A549 (cell line): Measurements from ENCODE around the gene CARF. TPM values are rescaled to one million over a fixed set of nuclear protein-coding genes. Genes with fewer than 3 reads are reported as not detected.

Experiments used
- ATAC-seq, 2 experiments: fragments of 200-7000 bp in 1 of 2; fragments of >200 bp in 1 of 2; cut with Nextera tagmentation in 1 of 2; cut with Tn5 transposase in 1 of 2; 3 replicates each; pipeline versions ENCODE4 v1.8.0 to v1.9.1; 2018 to 2020; ENCODE audit warnings: mild to moderate bottlenecking in 1 of 2, moderate library complexity in 1 of 2
- CTCF ChIA-PET: fragments of 300-600 bp; sonication (Branson Sonifier 250); formaldehyde crosslinking; extraction: SDS; loops from one replicate; lab custom pipeline; 2021; ENCODE audit warnings: antibody characterized with exemption, inconsistent platforms; lab: Yijun Ruan, JAX
- POLR2A ChIA-PET: fragments of 350-600 bp; formaldehyde crosslinking; extraction: SDS; loops from one replicate; lab custom pipeline; 2021; ENCODE audit warnings: antibody characterized with exemption, inconsistent platforms; lab: Yijun Ruan, JAX
- DNase-seq, 2 experiments: peaks; one replicate each; pipeline versions ENCODE4 v3.0.0 to v3.0.0-alpha.2; 2011 to 2016; ENCODE audit warnings: low read depth in 1 of 2, low spot score in 1 of 2
- FAIRE-seq: peaks from 2 replicates; lab custom pipeline; 2011; peaks lifted over from hg19 to GRCh38; lab: Jason Lieb, UNC
- H3K27ac ChIP-seq, 2 experiments: fragments of >200 bp; sonication (Bioruptor Twin); formaldehyde crosslinking; 3 replicates each; pipeline ENCODE4 v1.5.1; 2016 to 2017
- H3K4me1 ChIP-seq: fragments of >200 bp; sonication (Bioruptor Twin); formaldehyde crosslinking; 3 replicates; pipeline ENCODE4 v1.6.1; 2016
- H3K4me2 ChIP-seq: fragments of >200 bp; sonication (Bioruptor Twin); formaldehyde crosslinking; 3 replicates; pipeline ENCODE4 v1.6.1; 2016
- H3K4me3 ChIP-seq: fragments of >200 bp; sonication (Bioruptor Twin); formaldehyde crosslinking; 3 replicates; pipeline ENCODE4 v1.5.1; 2016
- H3K9me3 ChIP-seq: fragments of >200 bp; sonication (Bioruptor Twin); formaldehyde crosslinking; 3 replicates; pipeline ENCODE4 v1.6.1; 2016
- BCL3 ChIP-seq: fragments of >200 bp; sonication (Bioruptor Twin); formaldehyde crosslinking; IDR thresholded peaks from 3 replicates; pipeline ENCODE4 v1.6.1; 2016
- CEBPB ChIP-seq, 2 experiments: fragments of >200 bp in 1 of 2; sonication (Bioruptor Twin) in 1 of 2; formaldehyde crosslinking in 1 of 2; IDR thresholded peaks; 2 replicates each; pipeline ENCODE4 v1.6.1; 2012 to 2016
- CHD2 ChIP-seq: fragments of 150-350 bp; IDR thresholded peaks from 2 replicates; pipeline ENCODE4 v1.6.1; 2014; ENCODE audit warnings: low read length; ENCODE audit not compliant: partially characterized antibody
- CHD4 ChIP-seq: fragments of 200-600 bp; sonication (generic); IDR thresholded peaks from 2 replicates; pipeline ENCODE4 v1.6.1; 2016; ENCODE audit warnings: antibody characterized with exemption, mild to moderate bottlenecking, borderline replicate concordance
- EHMT2 ChIP-seq: fragments of 200-600 bp; sonication (generic); IDR thresholded peaks from 2 replicates; pipeline ENCODE4 v1.6.1; 2016; ENCODE audit warnings: antibody characterized with exemption, low read depth, mild to moderate bottlenecking, moderate library complexity
- ESRRA ChIP-seq: fragments of 150-350 bp; IDR thresholded peaks from 2 replicates; pipeline ENCODE4 v1.6.1; 2014; ENCODE audit warnings: mild to moderate bottlenecking, low read length, borderline replicate concordance
- FOSB ChIP-seq: fragments of 250-450 bp; sonication (Bioruptor Pico); IDR thresholded peaks from 2 replicates; pipeline ENCODE4 v1.5.0; 2020; ENCODE audit warnings: mild to moderate bottlenecking, moderate library complexity
- HES2 ChIP-seq: fragments of >200 bp; sonication (Bioruptor Twin); formaldehyde crosslinking; IDR thresholded peaks from 2 replicates; pipeline ENCODE4 v1.6.1; 2016
- HEYL ChIP-seq: fragments of 250-450 bp; sonication (Bioruptor Pico); IDR thresholded peaks from 2 replicates; pipeline ENCODE4 v1.8.0; 2021; ENCODE audit warnings: mild to moderate bottlenecking, moderate library complexity
- HMGXB4 ChIP-seq: fragments of 250-450 bp; sonication (Bioruptor Pico); IDR thresholded peaks from 2 replicates; pipeline ENCODE4 v1.5.0; 2021; ENCODE audit warnings: mild to moderate bottlenecking, moderate library complexity, borderline replicate concordance
- HOXA7 ChIP-seq: fragments of 250-450 bp; sonication (Bioruptor Pico); IDR thresholded peaks from 2 replicates; pipeline ENCODE4 v1.5.0; 2020; ENCODE audit warnings: mild to moderate bottlenecking, moderate library complexity
- HOXB5 ChIP-seq: fragments of 250-450 bp; sonication (Bioruptor Pico); IDR thresholded peaks from 2 replicates; pipeline ENCODE4 v1.5.0; 2020; ENCODE audit warnings: mild to moderate bottlenecking, moderate library complexity
- MAZ ChIP-seq: fragments of 150-350 bp; IDR thresholded peaks from 2 replicates; pipeline ENCODE4 v1.6.1; 2014; ENCODE audit warnings: antibody characterized with exemption, low read depth, low read length, borderline replicate concordance
- NFE2L2 ChIP-seq: fragments of 150-350 bp; conservative IDR thresholded peaks from 2 replicates; pipeline ENCODE4 v1.6.1; 2014; ENCODE audit warnings: low read length
- NPAS2 ChIP-seq: fragments of 250-450 bp; sonication (Bioruptor Pico); IDR thresholded peaks from 2 replicates; pipeline ENCODE4 v1.8.0; 2022; ENCODE audit warnings: mild to moderate bottlenecking, moderate library complexity, borderline replicate concordance
- NR3C1 ChIP-seq: fragments of >200 bp; sonication (Bioruptor Twin); formaldehyde crosslinking; IDR thresholded peaks from 3 replicates; pipeline ENCODE4 v1.6.1; 2017
- POLR2AphosphoS2 ChIP-seq: conservative IDR thresholded peaks from 2 replicates; pipeline ENCODE4 v1.6.1; 2012; ENCODE audit warnings: low read length, improper control_type of control experiment, inconsistent platforms
- REST ChIP-seq: fragments of 200-600 bp; sonication (generic); IDR thresholded peaks from 2 replicates; pipeline ENCODE4 v1.6.1; 2016; ENCODE audit warnings: antibody characterized with exemption, mild to moderate bottlenecking, moderate library complexity
- RFX5 ChIP-seq: fragments of 450-650 bp; IDR thresholded peaks from 2 replicates; pipeline ENCODE4 v1.7.1; 2014; ENCODE audit warnings: antibody characterized with exemption, mild to moderate bottlenecking, moderate library complexity
- TFCP2L1 ChIP-seq: fragments of 250-450 bp; sonication (Bioruptor Pico); IDR thresholded peaks from 2 replicates; pipeline ENCODE4 v1.5.0; 2021; ENCODE audit warnings: mild to moderate bottlenecking
- USF2 ChIP-seq: fragments of 450-650 bp; IDR thresholded peaks from 2 replicates; pipeline ENCODE4 v1.6.1; 2014; ENCODE audit warnings: antibody characterized with exemption
- WGBS: methylation state at CpG from one replicate; pipeline ENCODE4 v1.1.6; 2017; ENCODE audit errors: missing lambda C conversion rate; 5-methylcytosine and 5-hydroxymethylcytosine counted together
- polyA plus RNA-seq, 4 experiments: library from polyadenylated mRNA; depleted of rRNA in 3 of 4; stranded (reverse); fragments of >200 nt; fragmentation: RNase III in 1 of 4; extraction: RNeasy Plus Mini Kit Qiagen cat#74134 plus additional on column Dnase treatment in 1 of 4; gene quantifications; 2 replicates in 3 of 4; 3 replicates in 1 of 4; pipeline ENCODE4 v1.2.3, GENCODE V29; 2011 to 2017

Gene CARF
- polyA plus RNA-seq, 2 of the 4 experiments (the other 2 are of a cell fraction) = 2.1 to 6.0 TPM

GRCh38 chr2:203014456-203015199, 102.6 kb downstream of the CARF start, which contains the start of gene NBEAL1 (continued):
- TF ChIP-seq HMGXB4 (CRISPR knock-in tag) = no peak
- TF ChIP-seq ESRRA = no peak
- no peak for TF ChIP-seq HOXA7

GRCh38 chr2:203016716-203017115, 104.6 kb downstream of the CARF start:
- no peak for DNase-seq
- Histone ChIP-seq H3K4me3 (peak overlapping the region; percentile 75; the same call in 1 of the 3 replicates), H3K27ac (peak overlapping the region in 1 of 2 experiments; percentile 43; a peak in 2 of 6 replicates)
- ChIA-PET CTCF (interaction anchor here (1.0 kb wide), 1 partner anchor 798 kb away, joined by 3 read pairs; no protein-coding TSS in a partner anchor), POLR2A (no interaction called here)
- WGBS = 71% methylated on average over 3 of the region's 3 CpGs
- TF ChIP-seq HEYL (CRISPR knock-in tag) (no peak), HOXB5 (CRISPR knock-in tag) (no peak), NFE2L2 (no peak), NPAS2 (CRISPR knock-in tag) (no peak), CHD4 (no peak), CHD2 (no peak), NR3C1 (no peak), RFX5 (no peak), FOSB (no peak), POLR2AphosphoS2 (no peak), REST (no peak), BCL3 (no peak), HOXA7 (no peak), EHMT2 (no peak), CEBPB (IDR thresholded peaks at IDR 0.05) (no peak), USF2 (no peak), HES2 (no peak), TFCP2L1 (CRISPR knock-in tag) (no peak), MAZ (no peak)
- TF ChIP-seq, all 56 proteins: peak for 0
- ATAC-seq (no peak), FAIRE-seq (no peak)
- Histone ChIP-seq H3K9me3 (no peaks in the 10 kb centered on the region), H3K4me2 (peak overlapping the region; percentile 79), H3K4me1 (peaks cover 44% of the 10 kb centered on the region)
